ENCODE results near the gene ZNF776. TPM values are rescaled to one million over a fixed set of nuclear protein-coding genes. Genes with fewer than 3 reads are reported as not detected.

Gene ZNF776
- total and polyA plus RNA-seq, 4 donors, result 2.9 to 33.8 (median 9.8) TPM

DNA sequence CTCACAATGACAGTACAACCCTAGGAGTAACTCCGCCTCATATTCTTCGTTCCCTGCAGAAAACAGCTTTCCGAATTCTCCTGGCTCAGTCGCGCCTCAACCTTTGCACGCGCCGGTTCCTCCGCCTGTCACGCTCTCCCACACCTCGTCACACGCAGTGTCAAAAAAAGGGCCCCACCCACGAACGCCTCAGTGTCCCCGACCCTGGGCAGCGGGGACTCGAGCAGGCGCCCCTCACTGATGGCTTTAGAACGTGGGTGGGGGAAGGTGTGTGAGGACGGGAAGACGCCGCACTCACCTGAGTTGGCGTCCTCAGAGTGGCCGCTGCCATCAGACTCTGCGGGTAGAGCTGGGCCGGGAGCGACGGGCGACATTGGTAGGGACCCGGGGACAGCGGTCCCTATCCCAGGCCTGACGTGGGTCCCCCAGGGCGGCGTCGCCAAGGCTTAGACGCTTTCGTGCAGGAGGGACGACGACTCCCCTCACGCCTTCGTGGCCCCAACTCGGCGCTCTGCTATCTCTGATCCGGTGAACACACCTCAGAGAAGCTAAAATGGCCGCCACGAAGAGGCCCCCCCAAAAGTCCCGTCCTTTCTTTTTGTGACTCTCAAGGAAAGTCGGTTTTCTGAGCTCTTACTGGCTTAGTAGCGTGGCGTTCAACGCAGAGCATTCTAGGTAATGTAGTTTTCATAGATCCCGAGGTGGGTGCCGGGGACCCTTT, 37.8 kb upstream of the ZNF776 start, which contains the start of gene ZNF154:
TSS of gene ZNF154 (minus strand) at position 564 of the 721 bp plus-strand sequence. CDS start at position 331, 233 bp downstream.
- Histone ChIP-seq H3K9ac (ENCODE audit: insufficient read depth in 1 of 2, low read length in 2 of 2) (peak within 1 kb of the TSS; percentile 63 to 93), H3K27me3 (ENCODE audit: control insufficient read depth in 3 of 3, insufficient read depth in 3 of 3, low read length in 2 of 3) (no peaks in the 10 kb centered on the region), H3K4me3 (peak within 1 kb of the TSS; percentile 56), H3K4me1 (ENCODE audit: control insufficient read depth in 5 of 5, insufficient read depth in 5 of 5, low read length in 5 of 5) (peaks cover 0 to 18% (median 3%) of the 10 kb centered on the region in 5 donors), H3K9me3 (ENCODE audit: control insufficient read depth in 4 of 4, insufficient read depth in 3 of 4, low read length in 3 of 4) (peaks cover 0 to 64% (median 25%) of the 10 kb centered on the region in 4 donors), H3K27ac (ENCODE audit: low read depth in 1 of 2, low read length in 1 of 2) (peak within 1 kb of the TSS; percentile 50 to 88), H3K36me3 (ENCODE audit: control insufficient read depth in 4 of 4, insufficient read depth in 4 of 4, low read length in 4 of 4) (peaks cover 0 to 40% (median 22%) of the 10 kb centered on the region in 4 donors)
- ATAC-seq (ENCODE audit: insufficient read depth, low FRiP score), result no peak
- DNase-seq, result peak; percentile 89 to 95 (median 95)
- WGBS, 2 donors, result 0 to 3% methylated on average over 53 of the region's 53 CpGs
- TF ChIP-seq, protein P1, sequence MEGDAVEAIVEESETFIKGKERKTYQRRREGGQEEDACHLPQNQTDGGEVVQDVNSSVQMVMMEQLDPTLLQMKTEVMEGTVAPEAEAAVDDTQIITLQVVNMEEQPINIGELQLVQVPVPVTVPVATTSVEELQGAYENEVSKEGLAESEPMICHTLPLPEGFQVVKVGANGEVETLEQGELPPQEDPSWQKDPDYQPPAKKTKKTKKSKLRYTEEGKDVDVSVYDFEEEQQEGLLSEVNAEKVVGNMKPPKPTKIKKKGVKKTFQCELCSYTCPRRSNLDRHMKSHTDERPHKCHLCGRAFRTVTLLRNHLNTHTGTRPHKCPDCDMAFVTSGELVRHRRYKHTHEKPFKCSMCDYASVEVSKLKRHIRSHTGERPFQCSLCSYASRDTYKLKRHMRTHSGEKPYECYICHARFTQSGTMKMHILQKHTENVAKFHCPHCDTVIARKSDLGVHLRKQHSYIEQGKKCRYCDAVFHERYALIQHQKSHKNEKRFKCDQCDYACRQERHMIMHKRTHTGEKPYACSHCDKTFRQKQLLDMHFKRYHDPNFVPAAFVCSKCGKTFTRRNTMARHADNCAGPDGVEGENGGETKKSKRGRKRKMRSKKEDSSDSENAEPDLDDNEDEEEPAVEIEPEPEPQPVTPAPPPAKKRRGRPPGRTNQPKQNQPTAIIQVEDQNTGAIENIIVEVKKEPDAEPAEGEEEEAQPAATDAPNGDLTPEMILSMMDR (IDR thresholded peaks at IDR 0.05; ENCODE audit: control extremely low read depth, extremely low read depth), result no peak

DNA sequence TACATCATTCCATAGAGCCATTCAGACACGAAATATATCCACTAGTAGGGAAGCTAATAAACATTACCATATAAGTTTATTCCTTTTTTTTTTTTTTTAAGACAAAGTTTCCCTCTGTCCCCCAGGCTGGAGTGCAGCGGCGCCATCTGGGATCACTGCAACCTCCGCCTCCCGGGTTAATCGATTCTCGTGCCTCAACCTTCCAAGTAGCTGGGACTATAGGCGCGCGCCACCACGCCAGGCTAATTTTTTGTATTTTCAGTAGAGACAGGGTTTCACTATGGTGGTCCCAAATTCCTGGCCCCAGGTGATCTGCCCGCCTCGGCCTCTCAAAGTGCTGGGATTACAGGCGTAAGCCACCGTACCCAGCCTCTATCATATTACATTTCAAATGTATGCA, 37.0 kb upstream of the ZNF776 start:
- H3K4me1 ChIP-seq (ENCODE audit: control insufficient read depth in 5 of 5, insufficient read depth in 5 of 5, low read length in 5 of 5), result peaks cover 0 to 18% (median 3%) of the 10 kb centered on the region in 5 donors
- H3K36me3 ChIP-seq (ENCODE audit: control insufficient read depth in 4 of 4, insufficient read depth in 4 of 4, low read length in 4 of 4), result peaks cover 0 to 32% (median 14%) of the 10 kb centered on the region in 4 donors
- ATAC-seq (ENCODE audit: insufficient read depth, low FRiP score) (no peak), DNase-seq (no peak)
- peaks cover 0 to 59% (median 22%) of the 10 kb centered on the region in 4 donors for H3K9me3 ChIP-seq (ENCODE audit: control insufficient read depth in 4 of 4, insufficient read depth in 3 of 4, low read length in 3 of 4)
- WGBS, 2 donors, result 66 to 71% methylated on average over 15 of the region's 15 CpGs
- no peak overlapping the region for H3K27ac ChIP-seq (ENCODE audit: low read depth in 1 of 2, low read length in 1 of 2)
- peak overlapping the region; percentile 63 to 93 for H3K9ac ChIP-seq (ENCODE audit: insufficient read depth in 1 of 2, low read length in 2 of 2)
- TF ChIP-seq, protein P1 (IDR thresholded peaks at IDR 0.05; ENCODE audit: control extremely low read depth, extremely low read depth), result no peak
- H3K4me3 ChIP-seq, result no peak overlapping the region
- H3K27me3 ChIP-seq (ENCODE audit: control insufficient read depth in 3 of 3, insufficient read depth in 3 of 3, low read length in 2 of 3), result no peaks in the 10 kb centered on the region

DNA sequence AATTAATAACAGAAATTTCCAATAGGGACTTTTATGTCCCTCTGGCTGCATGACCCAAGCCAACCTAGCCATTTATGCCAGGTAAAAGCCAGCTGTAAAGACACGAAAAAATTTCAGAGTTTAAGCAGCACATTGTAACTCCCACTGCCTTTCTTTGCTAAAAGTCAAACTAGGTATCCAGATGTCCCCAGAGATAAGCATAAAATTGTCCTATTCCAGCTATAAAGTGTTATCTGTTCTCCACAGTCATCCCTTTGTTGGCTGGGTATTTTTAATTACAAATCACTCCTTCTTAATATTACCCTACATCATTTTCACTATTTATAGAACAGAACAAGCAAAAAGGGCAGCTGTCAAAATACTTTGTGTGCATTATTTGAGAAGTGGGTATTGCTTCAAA, 34.4 kb upstream of the ZNF776 start:
- Histone ChIP-seq H3K27ac (ENCODE audit: low read depth in 1 of 2, low read length in 1 of 2) (no peak overlapping the region), H3K36me3 (ENCODE audit: control insufficient read depth in 4 of 4, insufficient read depth in 4 of 4, low read length in 4 of 4) (peaks cover 0 to 8% (median 4%) of the 10 kb centered on the region in 4 donors), H3K9ac (ENCODE audit: insufficient read depth in 1 of 2, low read length in 2 of 2) (no peak overlapping the region), H3K9me3 (ENCODE audit: control insufficient read depth in 4 of 4, insufficient read depth in 3 of 4, low read length in 3 of 4) (peaks cover 0 to 43% (median 8%) of the 10 kb centered on the region in 4 donors), H3K4me3 (no peak overlapping the region), H3K27me3 (ENCODE audit: control insufficient read depth in 3 of 3, insufficient read depth in 3 of 3, low read length in 2 of 3) (no peaks in the 10 kb centered on the region), H3K4me1 (ENCODE audit: control insufficient read depth in 5 of 5, insufficient read depth in 5 of 5, low read length in 5 of 5) (peaks cover 0 to 14% (median 0%) of the 10 kb centered on the region in 5 donors)
- ATAC-seq (ENCODE audit: insufficient read depth, low FRiP score), result no peak
- WGBS, 2 donors, result 62 to 84% methylated on average over 1 of the region's 1 CpG
- TF ChIP-seq, protein P1 (IDR thresholded peaks at IDR 0.05; ENCODE audit: control extremely low read depth, extremely low read depth), result no peak
- DNase-seq, result no peak

Measured in lung (tissue), 12 donors.